HCEC 1CT (cell line): Measurements from ENCODE around the gene NXPH1.
"Not testable (repeated sequence)": the region's sequence is repeated elsewhere in the genome, so short reads cannot be mapped to it uniquely, and the experiment has no call there.

ENCODE experiments used
- DNase-seq: peaks from one replicate; pipeline ENCODE4 v3.0.0-alpha.2; 2017

NXPH1 gene

DNA sequence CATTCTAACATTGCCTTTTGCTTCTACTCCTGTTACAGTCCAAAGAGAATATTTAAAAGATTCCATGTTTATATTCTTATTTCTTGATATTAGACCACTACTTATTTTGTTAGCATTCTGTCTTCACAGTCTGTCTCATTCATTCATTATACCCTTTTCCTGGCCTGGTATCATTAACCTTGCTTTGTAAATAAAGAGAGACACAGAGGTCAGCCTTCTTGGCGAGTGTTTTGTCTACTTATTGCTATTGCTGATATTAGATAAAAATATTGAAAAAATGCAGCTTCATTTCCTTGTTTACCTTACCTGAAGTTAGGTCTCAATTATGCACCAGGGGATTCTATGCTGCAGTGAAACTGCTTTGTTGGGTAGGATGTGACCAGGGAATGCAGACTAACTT, 179.2 kb downstream of the NXPH1 start:
- DNase-seq = no peak

DNA sequence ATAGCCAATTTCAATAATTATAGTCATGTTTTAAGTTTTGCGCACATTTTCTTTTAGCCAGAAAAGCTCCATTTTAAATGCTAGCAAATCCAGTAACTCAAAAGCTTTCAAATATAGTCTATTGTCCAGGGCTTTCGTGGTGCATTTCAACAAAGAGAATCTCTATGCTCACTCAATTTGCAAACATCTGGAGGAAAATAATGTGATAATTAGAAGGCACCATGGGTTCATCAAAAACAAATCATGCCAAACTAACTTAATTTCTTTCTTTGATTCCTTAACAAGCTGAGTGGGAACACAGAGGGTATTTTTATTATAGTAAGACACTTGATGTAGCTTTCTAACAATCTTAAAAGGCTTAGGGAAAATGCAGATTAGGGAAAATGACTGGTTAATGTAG, 179.8 kb downstream of the NXPH1 start:
- no peak for DNase-seq

DNA sequence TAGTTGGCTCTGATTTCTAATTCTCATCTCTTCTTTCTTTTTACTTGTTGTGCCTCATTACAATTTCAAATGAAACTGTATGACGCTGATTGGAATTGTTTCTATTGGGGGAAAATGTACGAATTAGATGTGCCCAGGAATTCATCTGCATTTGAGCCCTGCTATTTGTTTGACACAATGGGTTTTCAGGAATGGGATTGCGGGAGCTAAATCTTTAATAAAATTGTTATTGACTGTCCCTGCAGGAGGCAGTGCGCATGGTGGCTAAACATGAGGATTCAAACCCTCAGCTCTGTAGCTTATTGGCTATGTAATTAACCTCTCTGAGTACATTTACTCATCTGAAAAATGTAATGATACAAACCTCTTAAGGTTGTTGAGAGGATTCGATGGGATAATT, 181.6 kb downstream of the NXPH1 start:
- DNase-seq = no peak

DNA sequence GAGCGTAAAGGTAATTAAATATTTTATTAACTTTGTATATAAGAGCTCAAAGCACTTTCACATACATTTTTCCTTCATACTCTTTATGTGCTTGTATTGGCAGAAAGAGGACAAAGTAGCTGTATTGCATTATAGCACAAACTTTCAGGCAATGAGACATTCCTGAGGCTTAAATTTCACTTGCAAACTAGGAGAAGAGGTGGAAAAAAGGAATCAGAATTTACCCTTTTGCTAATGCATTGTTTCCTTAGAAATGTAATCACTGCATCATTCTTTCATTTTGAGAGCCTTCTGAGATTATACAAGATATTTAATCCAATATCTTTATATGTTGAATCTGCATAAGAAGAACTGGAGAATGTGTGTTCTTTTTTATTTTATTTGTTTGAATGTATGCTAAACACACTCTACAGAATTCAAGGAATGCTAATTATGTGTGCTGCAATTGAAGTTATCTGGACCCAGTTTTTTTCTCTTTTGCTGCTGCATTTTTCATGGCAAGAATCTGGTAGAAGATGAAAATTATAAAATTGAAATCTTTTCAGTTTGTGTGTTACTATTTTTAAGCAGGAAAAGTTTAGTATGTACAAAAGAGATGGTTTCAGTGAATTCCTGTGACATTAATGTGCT, 185.1 kb downstream of the NXPH1 start:
- no peak for DNase-seq

DNA sequence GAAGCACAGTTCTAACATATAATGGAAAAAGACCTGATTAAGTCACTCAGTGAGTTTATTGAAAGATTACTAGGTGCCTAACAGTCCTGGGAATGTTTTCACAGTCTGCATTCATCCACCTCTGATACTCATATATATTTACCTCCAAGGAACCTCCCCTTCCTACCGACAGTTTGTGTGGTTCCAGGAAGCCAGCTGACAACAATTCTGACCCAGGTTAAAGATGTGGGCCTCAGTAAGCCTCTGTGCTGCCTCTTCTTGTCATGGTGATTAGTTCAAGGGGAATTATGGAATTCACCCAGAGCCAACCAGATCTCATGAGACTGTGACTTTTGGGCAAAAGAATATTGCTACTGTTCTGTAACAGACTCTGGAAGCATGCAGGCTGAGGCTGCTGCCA, 186.8 kb downstream of the NXPH1 start:
- DNase-seq = no peak

DNA sequence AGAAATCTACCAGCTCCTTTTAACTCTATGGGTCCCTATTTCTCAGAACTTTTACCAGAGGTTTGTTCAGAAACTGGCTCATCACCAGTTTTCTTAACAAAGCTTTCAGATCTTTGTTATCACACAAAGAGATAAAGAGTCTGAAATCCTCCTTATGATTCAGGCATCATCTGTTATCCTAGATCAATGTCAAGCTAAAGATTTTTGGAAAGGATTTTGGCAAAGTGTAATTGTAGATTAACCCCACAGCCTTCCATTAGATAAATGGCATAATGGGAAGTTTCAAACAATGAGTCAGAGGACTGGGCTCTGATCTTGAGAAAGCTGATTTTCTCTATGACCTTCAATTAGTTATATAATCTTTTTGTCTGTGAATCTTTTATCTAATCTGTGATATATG, 192.2 kb downstream of the NXPH1 start:
- DNase-seq = no peak

DNA sequence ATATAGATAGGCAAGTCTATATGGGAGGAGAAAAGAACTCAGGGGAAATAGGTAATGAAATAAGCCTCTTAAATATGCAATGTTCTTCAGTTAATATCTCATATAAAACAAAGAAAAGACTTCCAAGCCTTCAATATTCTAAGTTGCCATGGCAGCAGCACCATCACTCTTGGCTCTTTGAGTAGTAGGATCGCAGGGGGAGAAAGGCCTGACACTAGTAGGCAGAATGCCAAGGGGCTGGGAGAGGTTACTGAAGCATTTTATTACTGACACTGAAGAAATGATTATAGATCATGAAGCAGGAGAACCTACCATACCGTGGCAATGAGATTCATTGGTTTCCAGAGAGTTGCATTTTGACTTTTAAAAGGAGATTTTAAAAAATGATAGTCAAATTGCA, 193.9 kb downstream of the NXPH1 start:
- DNase-seq = no peak

DNA sequence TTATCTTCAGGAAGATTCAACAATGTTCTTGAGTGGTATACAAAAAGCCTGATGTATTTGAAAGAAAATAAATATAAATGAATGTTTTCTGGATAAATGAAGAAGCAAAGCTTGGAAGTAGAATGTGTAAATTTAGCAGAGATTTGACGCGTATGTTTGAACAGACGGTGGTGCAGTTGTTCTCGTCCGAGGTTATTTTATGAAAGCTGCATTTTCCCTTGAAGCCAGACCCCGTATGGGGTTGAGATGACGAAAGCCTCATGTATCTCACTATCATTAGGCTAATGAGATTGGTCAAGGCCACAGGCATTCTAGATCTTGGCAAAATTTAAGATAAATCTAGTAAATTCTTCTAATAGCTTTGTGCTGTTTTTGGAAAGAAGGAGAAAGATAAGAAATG, 195.2 kb downstream of the NXPH1 start:
- DNase-seq = no peak

DNA sequence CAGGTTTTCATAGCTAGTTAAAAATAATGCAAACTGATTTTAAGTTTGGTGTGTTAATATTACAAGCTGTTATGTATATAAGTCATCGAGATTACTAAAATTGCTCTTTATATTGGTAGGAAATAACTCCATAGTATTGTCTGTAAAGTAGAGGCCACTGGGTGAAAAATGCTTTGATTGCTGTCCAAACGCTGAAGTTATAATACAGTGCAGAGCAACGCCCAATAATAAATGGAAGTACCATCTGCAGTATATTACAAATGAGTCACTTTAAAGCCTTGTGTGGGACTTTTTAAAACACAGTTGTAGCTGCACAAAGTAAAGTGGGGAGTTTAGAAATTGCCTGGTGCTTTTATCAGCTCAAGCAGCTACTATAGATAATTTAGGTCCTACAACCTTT, 196.1 kb downstream of the NXPH1 start:
- DNase-seq = no peak

DNA sequence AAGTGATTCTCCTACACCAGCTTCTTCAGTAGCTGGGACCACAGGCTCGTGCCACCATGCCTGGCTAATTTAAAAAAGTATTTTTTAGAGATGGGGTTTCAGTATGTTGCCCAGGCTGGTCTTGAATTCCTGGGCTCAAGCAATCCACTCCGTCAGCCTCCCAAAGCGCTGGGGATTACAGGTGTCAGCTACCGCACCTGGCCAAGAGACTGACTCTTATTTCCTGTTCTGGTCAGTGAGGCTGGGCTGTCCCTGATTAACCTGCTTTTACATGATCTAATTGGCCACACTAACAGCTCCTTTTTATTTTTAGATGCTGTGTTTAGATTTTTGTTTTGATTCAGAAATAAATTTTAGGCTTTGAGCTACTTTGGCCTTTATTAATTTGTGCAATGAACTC, 203.9 kb downstream of the NXPH1 start:
- DNase-seq = no peak

DNA sequence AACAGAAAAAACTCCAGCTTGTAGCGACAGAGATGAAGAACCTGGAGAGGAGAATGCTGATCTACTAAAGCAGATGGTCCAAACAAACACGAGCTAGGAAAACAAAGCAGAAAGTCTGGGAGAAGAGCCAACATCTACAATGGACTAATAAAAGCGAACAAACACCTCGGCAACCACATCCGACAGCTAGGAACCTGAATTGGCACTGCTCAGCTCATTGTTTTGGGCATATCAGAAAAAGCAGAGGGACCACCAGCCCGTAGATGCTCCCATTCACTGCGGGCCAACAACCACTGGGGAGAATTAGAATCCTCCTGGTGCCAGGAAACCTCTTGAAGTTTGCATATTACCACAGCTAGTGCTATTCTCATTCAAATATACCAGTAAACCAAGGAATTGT, 204.7 kb downstream of the NXPH1 start:
- no peak for DNase-seq

DNA sequence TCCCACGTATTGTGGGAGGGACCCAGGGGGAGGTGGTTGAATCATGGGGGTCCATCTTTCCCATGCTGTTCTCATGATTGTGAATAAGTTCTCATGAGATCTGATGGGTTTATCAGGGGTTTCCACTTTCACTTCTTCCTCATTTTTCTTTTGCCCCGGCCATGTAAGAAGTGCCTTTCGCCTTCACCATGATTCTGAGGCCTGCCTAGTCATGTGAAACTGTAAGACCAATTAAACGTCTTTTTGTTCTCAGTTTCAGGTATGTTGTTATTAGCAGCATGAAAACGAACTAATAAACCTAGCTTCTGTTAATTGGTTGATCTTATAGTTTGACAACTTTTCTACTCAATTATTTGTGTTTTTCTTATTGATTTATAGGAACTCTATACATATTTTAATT, 206.3 kb downstream of the NXPH1 start:
- DNase-seq = no peak

DNA sequence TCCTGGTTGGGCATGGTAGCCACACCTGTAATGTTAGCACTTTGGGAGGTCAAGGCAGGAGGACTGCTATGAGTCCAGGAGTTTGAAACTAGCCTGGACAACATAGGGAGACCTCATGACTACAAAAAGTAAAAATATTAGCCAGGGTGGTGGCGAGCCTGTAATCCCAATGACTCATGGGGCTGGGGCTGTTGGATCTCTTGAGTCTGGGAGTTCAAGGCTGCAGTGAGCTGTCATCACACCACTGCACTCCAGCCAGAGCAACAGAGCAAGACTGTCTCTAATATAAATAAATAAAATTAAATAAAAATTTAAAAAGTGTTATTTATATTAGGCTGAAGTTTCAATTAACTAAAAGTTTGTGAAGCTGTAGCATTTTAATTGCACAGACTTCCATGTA, 207.3 kb downstream of the NXPH1 start:
- no peak for DNase-seq

DNA sequence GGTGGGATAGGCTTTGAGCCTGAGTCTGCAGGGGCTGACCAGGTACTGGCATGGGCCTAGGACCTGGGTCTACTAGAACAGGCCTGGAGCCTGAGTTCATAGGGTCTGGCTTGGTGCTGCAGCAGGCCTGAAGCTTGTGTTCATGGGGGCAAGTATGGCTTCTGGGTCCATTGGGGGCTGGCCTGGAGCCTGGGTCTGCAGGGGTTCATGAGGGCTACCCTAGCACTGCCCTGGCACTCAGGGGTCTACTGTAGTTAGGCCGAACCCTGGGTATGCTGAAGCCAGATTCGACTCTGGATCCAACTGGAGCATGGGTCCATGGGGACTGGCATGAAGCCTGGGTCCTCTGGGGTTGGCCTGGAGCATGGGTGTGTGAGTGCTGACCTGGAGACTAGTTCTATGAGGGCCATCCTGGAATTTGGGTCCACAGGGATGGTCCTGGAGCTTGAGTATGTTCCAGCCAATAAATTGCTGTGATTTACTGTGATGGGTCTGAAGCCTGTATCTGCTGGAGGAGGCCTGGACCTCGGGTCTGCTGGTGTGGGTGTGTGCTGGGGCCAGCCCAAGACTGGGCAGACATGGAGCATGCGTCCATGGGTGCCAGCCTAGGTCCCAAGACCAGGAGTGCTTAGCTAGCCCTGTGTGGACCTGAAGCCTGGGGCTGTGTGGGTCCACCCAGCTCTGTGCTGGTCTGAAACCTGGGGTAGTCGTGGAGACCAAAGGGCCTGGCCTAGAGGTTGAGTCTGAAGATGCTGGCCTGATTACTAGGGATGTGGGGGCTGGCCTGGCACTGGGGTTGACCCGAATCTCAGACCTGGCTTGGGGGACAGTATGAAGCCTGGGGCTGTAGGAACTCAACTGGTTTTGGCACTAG, 235.5 kb downstream of the NXPH1 start:
- DNase-seq = no peak

DNA sequence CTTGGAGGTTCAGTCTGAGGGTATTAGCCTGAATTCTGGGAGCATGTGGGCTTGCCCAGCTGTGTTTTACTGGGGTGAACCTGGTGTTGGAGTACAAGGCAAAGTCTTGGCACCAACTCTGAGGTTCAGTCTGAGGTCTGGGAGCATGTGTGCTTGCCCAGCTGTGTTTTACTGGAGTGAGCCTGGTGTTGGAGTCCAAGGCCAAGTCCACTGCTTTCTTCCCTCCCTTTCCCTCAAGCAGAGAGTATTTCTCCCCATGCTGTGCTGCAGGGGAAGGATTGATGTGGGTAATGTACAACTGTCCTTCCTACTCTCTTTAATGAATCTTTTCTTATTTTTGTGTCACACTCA, 236.1 kb downstream of the NXPH1 start:
- no peak for DNase-seq

DNA sequence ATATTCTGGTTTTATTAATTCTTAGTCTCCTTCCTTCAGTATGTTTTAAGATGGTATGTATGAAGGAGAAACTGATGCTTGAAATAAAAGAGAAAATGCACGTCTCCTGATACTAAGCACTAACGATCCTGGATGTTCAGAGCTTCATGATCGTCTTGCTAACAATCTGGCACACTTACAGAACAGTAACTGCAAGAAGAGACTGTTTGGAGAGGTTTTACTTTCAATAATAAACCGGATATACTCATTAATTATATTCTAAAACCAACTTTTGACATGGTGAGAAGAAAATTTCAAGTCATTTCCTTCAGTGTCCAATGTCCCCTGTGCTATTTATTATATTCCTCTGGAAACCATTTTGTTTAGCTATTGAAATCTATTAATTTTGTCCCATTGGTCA, 251.0 kb downstream of the NXPH1 start:
- no peak for DNase-seq

DNA sequence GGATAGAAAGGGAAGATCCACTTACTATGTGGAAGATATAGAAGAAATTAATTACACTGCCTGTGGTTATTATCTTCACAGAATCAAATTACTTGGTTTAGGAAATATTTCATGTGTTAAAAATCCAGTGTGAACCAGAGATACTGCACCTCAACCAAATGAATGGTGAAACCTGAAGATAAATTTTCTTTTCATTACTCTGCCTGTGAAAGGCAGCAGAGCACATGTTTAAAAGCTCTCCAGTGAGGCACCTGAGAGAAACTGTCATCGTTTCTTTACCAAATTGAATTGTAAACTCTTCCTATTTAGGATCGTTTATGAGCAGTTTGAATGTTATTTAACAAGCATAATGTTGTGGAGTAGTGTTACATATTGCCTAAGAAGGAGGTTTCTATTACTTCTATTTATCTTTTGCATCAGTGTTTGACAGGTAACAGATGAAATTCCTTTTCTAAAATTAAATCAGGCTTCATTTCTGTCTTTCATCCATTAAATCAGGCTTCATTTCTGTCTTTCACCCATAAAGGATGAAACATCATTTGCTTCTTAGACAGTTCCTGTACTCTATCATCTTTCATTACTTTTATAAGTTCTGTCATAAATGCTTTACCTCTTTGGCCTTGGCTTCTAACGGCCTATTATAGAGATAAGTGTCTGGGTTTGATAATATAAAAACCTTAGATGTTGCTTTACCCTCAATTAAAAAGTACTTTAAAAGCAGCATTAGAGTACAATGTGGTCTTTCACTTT, 266.6 kb downstream of the NXPH1 start:
- no peak for DNase-seq

DNA sequence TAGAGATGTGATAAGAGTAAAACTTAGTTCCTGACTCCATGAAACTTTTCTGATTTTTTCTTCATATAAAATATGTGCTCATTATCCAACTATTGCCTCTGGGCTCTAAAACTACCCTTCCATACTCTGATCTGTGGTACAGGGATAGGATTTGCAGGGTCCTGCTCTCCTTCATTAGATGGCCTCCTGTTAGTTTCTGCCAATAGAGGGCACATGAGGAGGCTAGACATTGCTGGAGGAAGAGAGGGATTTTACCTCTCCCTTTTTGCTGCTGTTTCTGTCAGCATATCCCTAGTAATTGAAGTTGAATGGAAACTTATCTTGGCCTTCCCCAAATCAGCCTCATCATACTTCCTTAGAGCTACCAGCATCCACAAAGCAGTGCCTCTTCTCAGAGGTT, 269.4 kb downstream of the NXPH1 start:
- no peak for DNase-seq

DNA sequence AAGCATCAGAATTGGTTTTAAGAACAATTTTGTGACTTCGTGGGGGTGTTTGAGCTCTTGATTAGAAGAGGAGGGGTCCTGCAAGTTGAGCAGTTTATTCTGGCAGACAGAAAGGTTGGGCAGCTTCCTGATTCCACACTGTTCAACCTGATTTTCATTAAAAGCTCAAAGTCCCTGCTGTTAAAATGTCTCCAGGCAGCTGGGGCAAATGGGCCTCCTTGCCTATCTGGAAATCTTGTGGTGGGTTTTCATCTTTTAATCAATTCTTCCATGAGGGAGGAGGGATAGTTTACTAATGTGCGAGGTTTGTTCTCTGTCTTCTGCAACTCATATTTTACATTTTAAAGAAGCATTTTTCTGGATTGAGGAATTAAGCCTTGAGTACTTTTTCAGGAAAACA, 276.7 kb downstream of the NXPH1 start:
- no peak for DNase-seq

DNA sequence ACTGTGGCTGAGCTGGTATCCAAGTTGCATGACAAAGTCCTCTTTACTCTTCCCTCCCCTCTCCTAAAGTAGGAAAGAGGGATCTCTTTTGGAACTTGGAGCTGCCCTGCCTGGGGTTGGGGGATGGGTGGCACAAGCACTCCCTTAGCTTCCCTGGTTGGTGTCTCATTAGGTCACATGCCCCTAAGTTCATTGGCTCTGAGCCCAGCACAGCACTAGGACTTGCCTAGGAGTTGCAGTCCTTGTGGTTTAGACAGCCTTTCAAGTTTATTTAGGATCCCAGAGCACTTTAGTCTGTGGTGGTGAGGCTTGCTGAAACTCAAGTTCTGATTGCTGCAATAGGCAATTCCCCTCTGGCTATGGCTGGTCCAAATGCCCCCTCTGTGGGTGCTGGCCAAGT, 281.4 kb downstream of the NXPH1 start:
- no peak for DNase-seq

DNA sequence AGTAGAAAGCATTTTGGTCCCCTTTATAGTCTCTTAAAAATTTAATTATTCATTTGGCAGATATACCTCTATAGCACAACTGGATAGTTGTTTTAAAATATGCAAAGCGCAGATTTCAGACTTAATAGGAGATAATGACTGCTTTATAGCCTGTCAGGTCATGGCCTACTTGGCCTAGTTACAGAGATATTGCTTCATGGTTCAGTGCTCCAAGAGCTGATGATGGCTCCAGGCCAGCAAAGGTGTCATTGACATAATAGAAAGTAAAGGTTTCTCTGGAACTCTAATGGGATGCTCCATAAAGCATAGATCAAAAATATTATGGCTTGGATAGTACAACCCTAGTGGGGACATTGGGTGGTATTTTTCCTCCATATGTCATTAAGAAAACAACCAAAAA, 285.7 kb downstream of the NXPH1 start:
- no peak for DNase-seq

DNA sequence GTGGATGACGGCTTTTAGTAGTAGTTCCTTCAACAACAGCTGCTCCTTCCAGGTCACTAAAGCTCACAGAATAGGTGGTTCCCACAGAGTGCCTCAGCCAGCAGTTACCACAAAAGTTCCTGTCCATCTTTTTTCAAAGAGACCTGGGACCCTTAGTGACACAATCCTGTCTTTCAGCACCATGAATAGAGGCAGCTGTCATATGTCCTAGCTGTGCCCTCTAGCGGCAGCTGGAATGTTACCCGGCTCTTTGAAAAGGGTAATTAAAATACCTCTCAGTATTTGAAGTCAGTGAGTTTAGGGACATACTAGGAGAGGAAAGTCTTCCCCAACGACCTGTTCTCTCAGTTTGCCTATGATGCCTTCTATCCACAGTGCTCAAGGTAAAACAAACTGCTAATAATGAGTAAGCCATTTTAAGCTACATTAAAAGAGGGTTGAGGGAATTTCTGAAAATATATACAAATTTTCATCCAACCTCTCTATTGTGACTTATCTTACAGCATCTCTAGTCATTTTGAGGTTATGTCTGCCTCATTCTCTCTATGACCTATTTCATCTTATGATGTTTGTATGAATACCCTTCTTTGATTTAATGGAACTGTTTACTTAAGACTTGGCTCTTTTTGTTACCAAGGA, 290.8 kb downstream of the NXPH1 start:
- DNase-seq = no peak

DNA sequence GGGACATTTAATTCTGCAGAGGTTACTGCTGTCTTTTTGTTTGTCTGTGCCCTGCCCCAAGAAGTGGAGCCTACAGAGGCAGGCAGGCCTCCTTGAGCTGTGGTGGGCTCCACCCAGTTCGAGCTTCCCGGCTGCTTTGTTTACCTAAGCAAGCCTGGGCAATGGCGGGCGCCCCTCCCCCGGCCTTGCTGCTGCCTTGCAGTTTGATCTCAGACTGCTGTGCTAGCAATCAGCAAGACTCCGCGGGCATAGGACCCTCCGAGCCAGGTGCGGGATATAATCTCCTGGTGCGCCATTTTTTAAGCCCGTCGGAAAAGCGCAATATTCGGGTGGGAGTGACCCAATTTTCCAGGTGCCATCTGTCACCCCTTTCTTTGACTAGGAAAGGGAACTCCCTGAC, 298.3 kb downstream of the NXPH1 start:
- DNase-seq = not testable (repeated sequence)

DNA sequence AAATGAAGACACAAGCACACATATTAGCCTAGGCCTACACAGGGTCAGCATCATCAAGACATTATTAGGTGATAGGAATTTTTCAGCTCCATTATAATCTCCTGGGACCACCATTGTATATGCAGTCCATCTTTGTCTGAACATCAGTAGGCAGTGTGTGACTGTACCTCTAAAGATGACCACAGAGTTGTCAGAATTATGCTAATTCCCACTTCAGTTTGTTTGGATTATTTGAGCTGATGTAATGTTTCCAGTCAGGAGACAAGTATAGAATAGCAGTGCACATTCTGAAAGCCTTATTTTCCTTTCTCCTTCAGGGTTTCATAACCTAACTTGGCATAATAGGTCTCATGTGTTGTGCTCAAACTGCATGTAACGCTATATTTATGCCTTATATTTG, 306.4 kb downstream of the NXPH1 start:
- DNase-seq = no peak
